Left ventricle myocardium inferior (tissue), 1 donor: Measurements from ENCODE around the gene DKK2. TPM values are rescaled to one million over a fixed set of nuclear protein-coding genes. Genes with fewer than 3 reads are reported as not detected.

ENCODE experiments used
- DNase-seq: peaks from one replicate; pipeline ENCODE4 v3.0.0-alpha.2; 2020
- H3K27ac ChIP-seq: fragments of 200-600 bp; replicated peaks from 2 replicates; pipeline ENCODE4 v1.8.0; 2021
- H3K27me3 ChIP-seq: fragments of 200-600 bp; 2 replicates; pipeline ENCODE4 v1.8.0; 2021; ENCODE audit warnings: low read depth
- H3K36me3 ChIP-seq: fragments of 200-600 bp; 2 replicates; pipeline ENCODE4 v1.8.0; 2021
- H3K4me1 ChIP-seq: fragments of 200-600 bp; 2 replicates; pipeline ENCODE4 v1.8.0; 2021
- H3K4me3 ChIP-seq: fragments of 200-600 bp; 2 replicates; pipeline ENCODE4 v1.8.0; 2021; ENCODE audit warnings: mild to moderate bottlenecking, moderate library complexity
- H3K9me3 ChIP-seq: fragments of 200-600 bp; replicated peaks from 2 replicates; pipeline ENCODE4 v1.8.0; 2021
- CTCF ChIP-seq: fragments of 200-600 bp; IDR thresholded peaks from 2 replicates; pipeline ENCODE4 v1.8.0; 2021; ENCODE audit warnings: antibody characterized with exemption, mild to moderate bottlenecking, borderline replicate concordance
- intact Hi-C: fragments of 100-400 bp; cut with micrococcal nuclease; formaldehyde crosslinking; loops from one replicate; pipeline ENCODE4 v1.11.0; 2022
- total RNA-seq: library from RNA; stranded (reverse); fragmentation: NEBNext Ultra II Directional; extraction: Animal tissue kit (Norgen Biotek cat#: 25700); gene quantifications from one replicate; pipeline ENCODE4 v1.2.1, GENCODE V29; 2021
- donor health status: DM: no; HTN: yes; CAD: no; lungs with severe emphysema.

DKK2 gene
- total RNA-seq, 1 donor from 2014 or later, result 4.2 TPM

- H3K4me3 ChIP-seq, result no peak overlapping the region
- no peak overlapping the region for H3K27ac ChIP-seq
- intact Hi-C loops, result no loop called here
- DNase-seq, result no peak
- no peaks in the 10 kb centered on the region for H3K36me3 ChIP-seq
- no peaks in the 10 kb centered on the region for H3K4me1 ChIP-seq
- no peaks in the 10 kb centered on the region for H3K27me3 ChIP-seq
- no peaks in the 10 kb centered on the region for H3K9me3 ChIP-seq
- TF ChIP-seq CTCF, result no peak
Observed at GRCh38 chr4:106953036-106953705, 82.9 kb downstream of the DKK2 start.

GRCh38 chr4:106951891-106952290, 84.2 kb downstream of the DKK2 start:
- no peak for DNase-seq
- intact Hi-C loops, result no loop called here
- Histone ChIP-seq H3K4me3 (no peak overlapping the region), H3K9me3 (no peaks in the 10 kb centered on the region), H3K27me3 (no peaks in the 10 kb centered on the region), H3K27ac (no peak overlapping the region), H3K4me1 (no peaks in the 10 kb centered on the region), H3K36me3 (no peaks in the 10 kb centered on the region)
- no peak for TF ChIP-seq CTCF

DNA sequence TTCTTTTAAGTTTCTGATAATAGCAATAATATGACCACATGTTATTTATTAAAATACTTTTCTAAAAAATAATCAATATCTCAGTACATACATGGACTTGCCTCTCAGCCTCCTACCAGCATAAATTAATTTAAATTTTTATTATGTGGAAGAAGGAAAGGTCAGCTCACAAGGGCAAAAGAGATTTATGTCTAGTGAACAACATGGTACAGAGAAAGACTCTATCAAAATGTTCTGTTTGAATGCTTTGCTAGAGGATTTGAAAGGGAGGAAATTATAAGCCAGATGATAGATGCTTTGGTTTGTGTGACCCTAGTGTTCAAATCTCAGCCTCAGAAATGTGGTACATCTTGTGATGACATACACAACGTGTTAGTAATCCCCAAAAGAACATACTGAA, 94.3 kb downstream of the DKK2 start:
- Histone ChIP-seq H3K27me3 (no peaks in the 10 kb centered on the region), H3K27ac (no peak overlapping the region), H3K9me3 (no peaks in the 10 kb centered on the region), H3K4me1 (no peaks in the 10 kb centered on the region), H3K36me3 (no peaks in the 10 kb centered on the region), H3K4me3 (no peak overlapping the region)
- TF ChIP-seq CTCF, result no peak
- no peak for DNase-seq
- intact Hi-C loops, result no loop called here

DNA sequence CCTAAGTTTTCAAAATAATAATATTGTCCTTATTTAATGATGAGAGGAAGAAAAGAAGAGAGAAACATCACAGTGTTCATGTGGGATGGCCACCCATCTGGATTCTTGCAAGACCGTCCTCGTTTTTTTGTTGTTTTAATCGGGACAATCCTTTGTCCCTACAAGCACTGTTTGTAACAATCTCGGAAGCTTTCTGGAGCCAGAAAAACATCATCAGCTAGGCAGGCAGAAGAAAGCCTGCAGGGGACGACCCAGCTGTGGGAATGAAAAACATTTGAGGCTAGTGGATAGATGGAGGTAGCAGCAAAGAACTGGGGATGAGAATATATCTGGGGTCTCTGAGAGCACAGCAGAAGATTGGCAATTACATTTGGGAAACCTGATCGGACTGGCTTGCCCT, 105.6 kb downstream of the DKK2 start:
- Histone ChIP-seq H3K9me3 (no peaks in the 10 kb centered on the region), H3K27me3 (no peaks in the 10 kb centered on the region), H3K27ac (no peak overlapping the region), H3K36me3 (no peaks in the 10 kb centered on the region), H3K4me3 (no peak overlapping the region), H3K4me1 (no peaks in the 10 kb centered on the region)
- no peak for DNase-seq
- TF ChIP-seq CTCF, result no peak
- intact Hi-C loops, result no loop called here

DNA sequence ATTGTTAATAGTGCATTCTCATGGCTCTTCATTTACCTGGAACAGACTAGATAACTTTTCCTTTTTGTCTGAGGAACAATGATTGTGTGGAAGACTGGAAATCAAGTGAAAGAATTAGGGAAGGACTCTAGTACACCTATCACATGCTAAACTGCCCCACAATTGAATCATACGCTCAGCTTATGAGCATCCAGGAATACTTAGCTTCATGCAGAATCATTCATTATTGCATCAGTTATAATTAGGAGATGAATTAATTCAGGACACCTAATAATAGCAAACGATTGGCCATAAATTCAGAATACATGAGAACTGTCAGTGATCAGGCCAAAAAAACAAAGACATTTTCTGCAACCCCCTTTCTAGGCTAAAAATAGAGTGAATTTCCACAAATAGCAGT, 106.9 kb downstream of the DKK2 start:
- H3K27me3 ChIP-seq, result no peaks in the 10 kb centered on the region
- no peaks in the 10 kb centered on the region for H3K36me3 ChIP-seq
- no peak overlapping the region for H3K27ac ChIP-seq
- H3K4me3 ChIP-seq, result no peak overlapping the region
- H3K4me1 ChIP-seq, result no peaks in the 10 kb centered on the region
- no peak for DNase-seq
- intact Hi-C loops, result no loop called here
- no peak for TF ChIP-seq CTCF
- no peaks in the 10 kb centered on the region for H3K9me3 ChIP-seq
